C4-2B (cell line): ENCODE results near the gene GALK2.
"Not testable (repeated sequence)": the region's sequence is repeated elsewhere in the genome, so short reads cannot be mapped to it uniquely, and the experiment has no call there.

ENCODE experiments used
- H3K27ac ChIP-seq: fragments of 450-650 bp; 2 replicates; pipeline ENCODE4 v1.5.1; 2017
- ZFX ChIP-seq: fragments of 450-650 bp; IDR thresholded peaks from 2 replicates; pipeline ENCODE4 v1.6.1; 2017
- TF ChIP-seq, protein P1 (sequence below): fragments of 450-650 bp; conservative IDR thresholded peaks from 2 replicates; pipeline ENCODE4 v1.5.1; 2017; ENCODE audit warnings: mild to moderate bottlenecking

Gene GALK2

DNA sequence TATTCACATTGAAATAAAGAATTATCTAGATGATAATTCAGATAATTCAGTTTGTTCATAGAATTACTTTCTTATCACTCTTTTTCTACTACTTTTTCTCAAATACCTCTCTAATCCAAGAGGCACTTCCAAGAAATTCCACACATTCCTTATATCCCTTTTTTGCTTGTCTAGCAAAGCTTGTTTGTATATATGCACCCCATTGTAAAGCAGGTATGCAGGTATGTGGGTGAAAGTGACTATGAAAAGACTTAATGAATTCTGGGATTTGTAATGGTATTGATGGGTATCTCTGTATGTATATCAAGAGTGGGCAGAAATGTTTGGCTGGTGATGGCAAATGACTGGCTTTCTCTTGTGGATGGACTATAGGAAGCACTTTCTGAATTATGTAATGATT, 158.9 kb downstream of the GALK2 start:
- TF ChIP-seq, protein P1, sequence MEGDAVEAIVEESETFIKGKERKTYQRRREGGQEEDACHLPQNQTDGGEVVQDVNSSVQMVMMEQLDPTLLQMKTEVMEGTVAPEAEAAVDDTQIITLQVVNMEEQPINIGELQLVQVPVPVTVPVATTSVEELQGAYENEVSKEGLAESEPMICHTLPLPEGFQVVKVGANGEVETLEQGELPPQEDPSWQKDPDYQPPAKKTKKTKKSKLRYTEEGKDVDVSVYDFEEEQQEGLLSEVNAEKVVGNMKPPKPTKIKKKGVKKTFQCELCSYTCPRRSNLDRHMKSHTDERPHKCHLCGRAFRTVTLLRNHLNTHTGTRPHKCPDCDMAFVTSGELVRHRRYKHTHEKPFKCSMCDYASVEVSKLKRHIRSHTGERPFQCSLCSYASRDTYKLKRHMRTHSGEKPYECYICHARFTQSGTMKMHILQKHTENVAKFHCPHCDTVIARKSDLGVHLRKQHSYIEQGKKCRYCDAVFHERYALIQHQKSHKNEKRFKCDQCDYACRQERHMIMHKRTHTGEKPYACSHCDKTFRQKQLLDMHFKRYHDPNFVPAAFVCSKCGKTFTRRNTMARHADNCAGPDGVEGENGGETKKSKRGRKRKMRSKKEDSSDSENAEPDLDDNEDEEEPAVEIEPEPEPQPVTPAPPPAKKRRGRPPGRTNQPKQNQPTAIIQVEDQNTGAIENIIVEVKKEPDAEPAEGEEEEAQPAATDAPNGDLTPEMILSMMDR: no peak
- TF ChIP-seq ZFX: no peak
- H3K27ac ChIP-seq: no peak overlapping the region

DNA sequence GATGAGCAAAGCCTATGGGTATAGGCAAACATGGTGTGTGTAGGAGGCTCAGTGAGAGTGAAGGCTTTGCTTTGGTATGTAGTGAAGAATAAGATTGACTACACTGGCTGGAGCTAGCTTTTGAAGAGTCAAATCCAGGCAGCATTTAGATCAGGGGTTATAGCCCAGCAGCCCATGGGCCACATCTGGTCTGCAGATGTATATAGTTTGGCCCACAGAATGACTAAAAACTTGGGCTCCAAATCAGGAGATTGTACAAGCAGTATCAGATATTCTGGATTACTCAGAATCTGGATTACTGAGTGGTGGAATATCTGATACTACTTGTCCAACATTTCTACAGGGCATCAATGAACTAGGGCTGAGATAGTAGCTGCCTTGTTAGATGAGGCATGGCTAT, 160.1 kb downstream of the GALK2 start:
- no peak overlapping the region for H3K27ac ChIP-seq

DNA sequence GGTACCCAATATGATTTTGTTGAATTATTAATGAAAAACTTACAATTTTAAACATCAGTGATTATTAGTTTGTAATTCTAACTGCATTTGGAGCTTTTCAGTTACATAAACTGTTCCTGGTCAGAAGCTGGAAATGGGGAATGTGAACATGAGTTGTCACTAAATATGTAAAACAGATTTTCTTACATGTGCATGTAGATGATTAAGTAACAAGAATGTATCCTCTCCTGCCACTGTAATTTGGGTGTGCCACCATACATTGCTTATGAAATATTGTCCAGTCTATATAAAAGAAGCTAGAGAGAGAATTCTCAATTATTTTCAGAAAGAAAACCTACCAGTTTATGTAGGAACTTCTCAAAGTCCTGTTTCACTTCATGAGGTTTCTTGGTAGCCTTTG, 161.4 kb downstream of the GALK2 start:
- TF ChIP-seq ZFX: no peak
- TF ChIP-seq, protein P1: no peak
- no peak overlapping the region for H3K27ac ChIP-seq

More for the DNA sequence above, 160.1 kb downstream of the GALK2 start:
- no peak for TF ChIP-seq ZFX
- TF ChIP-seq, protein P1: no peak

DNA sequence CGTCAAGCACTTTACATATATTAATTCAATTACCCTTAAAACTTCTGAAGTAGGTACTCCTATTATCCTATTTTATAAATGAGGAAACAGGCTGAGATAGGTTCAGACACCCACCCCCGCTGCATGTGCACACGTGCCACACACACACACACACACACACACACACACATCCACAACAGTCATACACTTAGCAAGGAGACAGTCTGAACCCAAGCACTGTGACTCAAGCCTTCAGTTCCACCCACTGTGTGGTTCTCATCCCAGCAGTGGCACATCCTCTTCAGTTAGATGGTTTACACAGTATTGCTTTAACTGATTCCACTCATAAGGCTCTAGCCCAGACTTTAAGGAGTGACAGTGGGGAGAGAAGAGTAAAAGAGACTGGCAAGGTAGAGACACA, 161.9 kb downstream of the GALK2 start:
- no peak for TF ChIP-seq ZFX
- TF ChIP-seq, protein P1: no peak
- H3K27ac ChIP-seq: no peak overlapping the region

DNA sequence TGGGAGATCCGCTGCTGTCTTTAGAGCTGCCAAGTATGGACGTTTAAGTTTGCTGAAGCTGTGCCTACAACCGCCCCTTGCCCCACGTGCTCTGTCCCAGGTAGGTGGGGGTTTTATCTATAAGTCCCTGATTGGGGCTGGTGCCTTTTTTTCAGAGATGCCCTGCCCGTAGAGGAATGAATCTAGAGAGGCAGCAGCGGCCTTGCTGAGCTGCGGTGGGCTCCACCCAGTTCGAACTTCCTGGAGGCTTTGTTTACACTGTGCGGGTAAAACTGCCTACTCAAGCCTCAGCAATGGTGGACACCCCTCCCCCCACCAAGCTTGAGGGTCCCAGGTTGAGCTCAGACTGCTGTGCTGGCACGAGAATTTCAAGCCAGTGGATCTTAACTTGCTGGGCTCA, 169.6 kb downstream of the GALK2 start:
- H3K27ac ChIP-seq: no peak overlapping the region
- no peak for TF ChIP-seq ZFX

DNA sequence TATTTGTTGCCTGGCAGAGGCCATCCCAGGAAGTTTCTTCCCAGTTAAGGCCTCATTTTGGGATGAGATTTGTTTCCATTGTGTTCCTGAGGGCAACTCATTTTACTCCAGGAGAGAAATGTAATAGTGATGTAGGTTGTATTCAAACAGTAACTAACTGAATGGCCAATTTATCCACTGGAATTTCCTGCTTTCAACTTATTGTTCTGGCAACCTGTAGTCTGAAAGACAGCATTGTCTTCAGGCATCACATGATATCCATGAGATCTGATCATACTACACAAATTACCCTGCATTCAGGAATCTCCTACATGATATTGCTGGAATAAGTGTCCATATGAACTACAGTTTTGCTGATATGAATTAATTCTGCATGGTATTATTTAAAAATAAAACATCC, 173.5 kb downstream of the GALK2 start:
- no peak overlapping the region for H3K27ac ChIP-seq
- TF ChIP-seq, protein P1: no peak
- TF ChIP-seq ZFX: no peak

DNA sequence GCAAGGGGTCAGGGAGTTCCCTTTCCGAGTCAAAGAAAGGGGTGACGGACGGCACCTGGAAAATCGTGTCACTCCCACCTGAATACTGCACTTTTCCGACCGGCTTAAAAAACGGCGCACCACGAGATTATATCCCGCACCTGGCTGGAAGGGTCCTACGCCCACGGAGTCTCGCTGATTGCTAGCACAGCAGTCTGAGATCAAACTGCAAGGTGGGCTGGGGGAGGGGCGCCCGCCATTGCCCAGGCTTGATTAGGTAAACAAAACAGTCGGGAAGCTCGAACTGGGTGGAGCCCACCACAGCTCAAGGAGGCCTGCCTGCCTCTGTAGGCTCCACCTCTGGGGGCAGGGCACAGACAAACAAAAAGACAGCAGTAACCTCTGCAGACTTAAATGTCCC, 184.4 kb downstream of the GALK2 start:
- H3K27ac ChIP-seq: not testable (repeated sequence)

DNA sequence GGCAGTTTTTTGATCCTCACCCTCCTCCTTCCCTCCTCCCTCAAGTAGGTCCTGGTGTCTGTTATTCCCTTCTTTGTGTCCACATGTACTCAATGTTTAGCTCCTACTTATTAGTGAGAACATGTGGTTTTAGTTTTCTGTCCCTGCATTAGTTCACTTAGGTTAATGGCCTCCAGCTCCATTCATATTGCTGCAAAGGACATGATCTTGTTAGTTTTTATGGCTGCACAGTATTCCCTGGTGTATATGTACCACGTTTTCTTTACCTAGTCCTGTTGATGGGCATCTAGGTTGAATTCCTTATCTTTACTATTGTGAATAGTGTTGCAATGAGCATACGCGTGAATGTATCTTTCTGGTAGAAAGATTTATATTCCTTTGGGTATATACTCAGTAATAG, 191.3 kb downstream of the GALK2 start:
- no peak overlapping the region for H3K27ac ChIP-seq

More for the DNA sequence above, 191.3 kb downstream of the GALK2 start:
- TF ChIP-seq ZFX: no peak
- TF ChIP-seq, protein P1: no peak
